Tibial nerve (tissue), 3 donors: ENCODE results near the gene TMEM52B.

Experiments
- CTCF ChIP-seq, 5 experiments: fragments of 200-600 bp in 3 of 5; fragments of 450-650 bp in 2 of 5; sonication (generic) in 3 of 5; IDR thresholded peaks; one replicate each; pipeline ENCODE4 v1.5.1; 2016 to 2019; ENCODE audit warnings: antibody characterized with exemption in 5 of 5, mild to moderate bottlenecking in 3 of 5, moderate library complexity in 2 of 5
- POLR2A ChIP-seq, 2 donors: fragments of 450-650 bp; IDR thresholded peaks; one replicate each; pipeline ENCODE4 v1.6.1; 2017; ENCODE audit warnings: antibody characterized with exemption in 2 of 2, mild to moderate bottlenecking in 2 of 2, moderate library complexity in 2 of 2

GRCh38 chr12:10130042-10130441 lies 48.8 kb upstream of the TMEM52B start, which contains the start of gene CLEC7A:
- TF ChIP-seq CTCF (IDR thresholded peaks at IDR 0.05), result no peak
- no peak for TF ChIP-seq POLR2A (IDR thresholded peaks at IDR 0.05)
